ENCODE data around the gene POLR1H.
A peak's percentile ranks its signal among the peaks of the same experiment; 100 is the strongest.
"Not testable (repeated sequence)": the region's sequence is repeated elsewhere in the genome, so short reads cannot be mapped to it uniquely, and the experiment has no call there.

POLR1H gene

DNA sequence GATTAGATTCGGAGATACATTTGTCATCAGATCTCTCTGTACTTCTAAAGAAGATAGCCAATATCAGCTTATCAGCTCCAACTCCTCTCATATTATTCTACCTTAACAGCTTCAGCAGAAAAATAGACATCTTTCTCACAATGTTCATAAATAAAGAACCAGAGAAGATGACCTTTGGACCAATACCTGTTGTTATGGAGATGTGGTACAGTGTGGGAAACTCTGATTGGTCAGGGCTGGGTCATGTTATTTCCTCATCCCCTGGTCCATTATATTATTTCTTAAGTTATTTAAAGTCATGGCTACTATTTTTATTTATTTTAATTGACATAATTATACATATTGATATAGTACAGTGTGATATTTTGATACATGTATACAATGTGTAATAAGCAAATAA is 35.9 kb upstream of the POLR1H start:
- no peaks in the 10 kb centered on the region for H3K9me3 ChIP-seq
- no peak overlapping the region for H3K4me3 ChIP-seq (ENCODE audit: low read depth, low read length)
- H3K4me1 ChIP-seq: no peaks in the 10 kb centered on the region
- no peak for DNase-seq
- TF ChIP-seq, protein P1, sequence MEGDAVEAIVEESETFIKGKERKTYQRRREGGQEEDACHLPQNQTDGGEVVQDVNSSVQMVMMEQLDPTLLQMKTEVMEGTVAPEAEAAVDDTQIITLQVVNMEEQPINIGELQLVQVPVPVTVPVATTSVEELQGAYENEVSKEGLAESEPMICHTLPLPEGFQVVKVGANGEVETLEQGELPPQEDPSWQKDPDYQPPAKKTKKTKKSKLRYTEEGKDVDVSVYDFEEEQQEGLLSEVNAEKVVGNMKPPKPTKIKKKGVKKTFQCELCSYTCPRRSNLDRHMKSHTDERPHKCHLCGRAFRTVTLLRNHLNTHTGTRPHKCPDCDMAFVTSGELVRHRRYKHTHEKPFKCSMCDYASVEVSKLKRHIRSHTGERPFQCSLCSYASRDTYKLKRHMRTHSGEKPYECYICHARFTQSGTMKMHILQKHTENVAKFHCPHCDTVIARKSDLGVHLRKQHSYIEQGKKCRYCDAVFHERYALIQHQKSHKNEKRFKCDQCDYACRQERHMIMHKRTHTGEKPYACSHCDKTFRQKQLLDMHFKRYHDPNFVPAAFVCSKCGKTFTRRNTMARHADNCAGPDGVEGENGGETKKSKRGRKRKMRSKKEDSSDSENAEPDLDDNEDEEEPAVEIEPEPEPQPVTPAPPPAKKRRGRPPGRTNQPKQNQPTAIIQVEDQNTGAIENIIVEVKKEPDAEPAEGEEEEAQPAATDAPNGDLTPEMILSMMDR (IDR thresholded peaks at IDR 0.05; ENCODE audit: low read depth, low read length): no peak
- H3K27me3 ChIP-seq: no peaks in the 10 kb centered on the region
- no peaks in the 10 kb centered on the region for H3K36me3 ChIP-seq

DNA sequence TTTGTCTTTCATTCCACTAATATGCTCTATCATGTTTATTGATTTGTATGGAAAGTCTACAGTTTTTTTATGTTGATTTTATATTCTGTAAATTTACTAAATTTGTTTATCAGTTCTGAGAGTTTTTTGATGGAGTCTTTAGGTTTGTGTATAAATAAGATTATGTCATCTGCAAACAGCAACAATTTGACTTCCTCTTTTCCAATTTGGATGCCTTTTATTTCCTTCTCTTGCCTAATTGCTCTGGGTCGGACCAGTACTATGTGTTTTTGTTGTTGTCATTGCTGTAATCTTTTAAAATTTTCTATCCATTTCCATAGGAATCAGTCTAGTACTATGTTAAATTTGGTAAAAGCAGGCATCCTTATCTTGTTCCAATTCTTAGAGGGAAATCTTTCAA is 31.5 kb upstream of the POLR1H start:
- no peak overlapping the region for H3K4me3 ChIP-seq (ENCODE audit: low read depth, low read length)
- no peak for DNase-seq
- no peaks in the 10 kb centered on the region for H3K9me3 ChIP-seq
- no peaks in the 10 kb centered on the region for H3K4me1 ChIP-seq
- no peaks in the 10 kb centered on the region for H3K36me3 ChIP-seq
- no peaks in the 10 kb centered on the region for H3K27me3 ChIP-seq
- TF ChIP-seq, protein P1 (IDR thresholded peaks at IDR 0.05; ENCODE audit: low read depth, low read length): no peak

DNA sequence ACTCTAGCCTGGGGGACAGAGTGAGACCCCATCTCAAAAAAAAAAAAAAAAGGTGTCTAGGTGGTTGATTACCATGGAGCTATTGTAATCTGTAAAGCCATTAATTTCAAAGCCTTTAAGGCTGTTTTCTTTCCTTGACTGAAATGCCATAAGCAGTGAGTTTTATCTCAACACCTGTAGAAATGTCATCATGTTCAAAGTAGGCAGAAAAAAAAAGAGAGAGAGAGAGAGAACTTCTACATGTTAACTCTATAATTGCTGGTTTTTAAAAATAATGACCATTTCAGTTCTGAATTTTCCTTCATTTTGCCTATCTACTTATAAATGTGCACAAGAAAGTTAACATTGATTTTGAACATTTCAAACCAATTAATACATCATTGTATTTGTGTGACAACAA is 29.7 kb upstream of the POLR1H start:
- DNase-seq: no peak
- Histone ChIP-seq H3K4me1 (no peaks in the 10 kb centered on the region), H3K27me3 (no peaks in the 10 kb centered on the region), H3K4me3 (ENCODE audit: low read depth, low read length) (no peak overlapping the region), H3K9me3 (no peaks in the 10 kb centered on the region), H3K36me3 (no peaks in the 10 kb centered on the region)
- TF ChIP-seq, protein P1 (IDR thresholded peaks at IDR 0.05; ENCODE audit: low read depth, low read length): no peak

DNA sequence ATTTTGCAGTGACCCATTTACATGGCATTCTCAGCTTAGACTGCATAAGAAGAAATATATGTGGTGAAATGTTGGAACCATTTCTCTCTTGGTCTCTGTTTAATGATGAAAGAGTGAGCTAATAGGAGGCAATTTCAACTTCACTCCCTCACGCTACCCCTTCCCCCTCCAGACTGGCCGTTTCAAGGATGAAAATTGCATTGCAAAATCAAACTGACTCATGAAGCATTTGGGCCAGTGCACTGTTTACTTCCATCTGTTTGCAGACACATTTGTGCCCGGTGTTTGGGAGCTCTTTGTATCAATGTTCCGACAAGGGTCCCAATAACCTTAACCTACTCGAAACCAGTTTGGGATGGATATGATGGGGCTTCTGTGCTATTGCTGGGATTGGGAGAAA is 27.6 kb upstream of the POLR1H start:
- DNase-seq: not testable (repeated sequence)

DNA sequence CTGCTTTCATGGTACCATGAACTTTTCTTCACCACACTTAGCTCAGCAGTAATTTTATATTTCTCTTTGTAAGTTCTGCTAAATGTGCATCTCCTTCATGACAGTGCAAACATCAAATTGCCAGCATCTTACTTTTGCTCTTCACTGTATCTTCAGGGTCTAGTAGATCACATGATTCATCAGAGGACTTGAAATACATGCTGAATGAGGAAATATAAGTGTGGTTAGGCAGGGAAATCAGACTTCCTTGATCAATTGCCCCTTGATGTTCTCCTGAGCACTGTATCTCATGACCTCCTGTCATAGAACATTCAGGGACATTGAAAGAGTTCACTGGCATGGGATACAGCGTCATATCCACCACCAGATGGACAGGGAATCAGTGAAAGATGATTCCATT is 25.3 kb upstream of the POLR1H start:
- DNase-seq: no peak
- TF ChIP-seq, protein P1 (IDR thresholded peaks at IDR 0.05; ENCODE audit: low read depth, low read length): no peak
- Histone ChIP-seq H3K4me3 (ENCODE audit: low read depth, low read length) (no peak overlapping the region), H3K27me3 (no peaks in the 10 kb centered on the region), H3K36me3 (no peaks in the 10 kb centered on the region), H3K9me3 (no peaks in the 10 kb centered on the region), H3K4me1 (no peaks in the 10 kb centered on the region)

More for the DNA sequence above, 27.6 kb upstream of the POLR1H start:
- not testable (repeated sequence) for H3K9me3 ChIP-seq; H3K27me3 ChIP-seq; H3K4me3 ChIP-seq (ENCODE audit: low read depth, low read length); H3K36me3 ChIP-seq; H3K4me1 ChIP-seq

DNA sequence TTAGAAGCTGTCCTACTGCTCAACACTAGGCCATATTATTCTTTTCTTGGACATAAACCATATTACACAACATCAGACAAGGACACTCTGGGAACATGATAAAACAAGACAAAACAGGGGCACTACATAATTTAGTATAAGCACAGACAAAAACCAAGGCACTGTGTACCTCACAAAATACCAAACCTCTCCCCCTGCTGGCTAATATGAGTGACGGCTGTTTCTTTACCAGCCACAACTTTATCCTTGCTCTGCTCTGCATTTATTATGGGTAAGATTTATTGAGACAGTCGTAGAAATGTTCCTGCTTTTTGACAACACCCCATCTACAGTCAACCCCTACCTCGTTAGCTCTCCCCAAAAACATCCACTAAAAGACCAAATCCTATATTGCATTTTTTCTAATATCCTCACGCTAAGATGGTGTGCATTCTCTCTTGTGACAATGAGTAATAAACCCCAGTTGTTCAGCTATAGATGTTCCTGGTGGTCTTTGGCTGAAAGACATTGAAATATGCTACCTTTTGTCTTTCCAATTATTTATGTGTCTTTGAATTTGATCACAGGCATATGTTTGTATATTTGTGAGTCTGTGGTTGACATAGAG is 23.8 kb upstream of the POLR1H start:
- H3K27me3 ChIP-seq: no peaks in the 10 kb centered on the region
- no peaks in the 10 kb centered on the region for H3K9me3 ChIP-seq
- no peak overlapping the region for H3K4me3 ChIP-seq (ENCODE audit: low read depth, low read length)
- H3K4me1 ChIP-seq: peaks cover 2% of the 10 kb centered on the region; the same call in 1 of the 2 replicates
- no peaks in the 10 kb centered on the region for H3K36me3 ChIP-seq
- DNase-seq: no peak
- TF ChIP-seq, protein P1 (IDR thresholded peaks at IDR 0.05; ENCODE audit: low read depth, low read length): peak; percentile 70

All from BE2C (cell line).